ENCODE measurements around the gene CCDC116.
"Not testable (repeated sequence)": the region's sequence is repeated elsewhere in the genome, so short reads cannot be mapped to it uniquely, and the experiment has no call there.

Gene CCDC116

GRCh38 chr22:21611210-21611977 is 21.2 kb upstream of the CCDC116 start:
- FAIRE-seq, result no peak

- FAIRE-seq, result no peak
These were observed 19.7 kb upstream of the CCDC116 start for GRCh38 chr22:21612858-21613257.

GRCh38 chr22:21613553-21614233 is 18.9 kb upstream of the CCDC116 start:
- no peak for FAIRE-seq

GRCh38 chr22:21615731-21616130 is 16.8 kb upstream of the CCDC116 start:
- FAIRE-seq, result no peak

- FAIRE-seq, result not testable (repeated sequence)
These were observed 15.2 kb upstream of the CCDC116 start for GRCh38 chr22:21617337-21617736.

- FAIRE-seq, result no peak
These were observed 11.5 kb upstream of the CCDC116 start for GRCh38 chr22:21621025-21621424.

- no peak for FAIRE-seq
These were observed 10.3 kb upstream of the CCDC116 start for GRCh38 chr22:21622011-21622918.

- no peak for FAIRE-seq
These were observed 9.5 kb upstream of the CCDC116 start for GRCh38 chr22:21622919-21623647.

GRCh38 chr22:21623648-21623970 is 9.0 kb upstream of the CCDC116 start:
- no peak for FAIRE-seq

GRCh38 chr22:21624120-21624879 is 8.3 kb upstream of the CCDC116 start:
- FAIRE-seq, result no peak

GRCh38 chr22:21624880-21625791 is 7.4 kb upstream of the CCDC116 start:
- FAIRE-seq, result no peak

- FAIRE-seq, result no peak
These were observed 6.4 kb upstream of the CCDC116 start for GRCh38 chr22:21626073-21626734.

GRCh38 chr22:21626735-21627469 is 5.7 kb upstream of the CCDC116 start:
- no peak for FAIRE-seq

GRCh38 chr22:21628386-21629254 is 3.9 kb upstream of the CCDC116 start:
- no peak for FAIRE-seq

- FAIRE-seq, result no peak
These were observed 3.1 kb upstream of the CCDC116 start, which contains the start of gene YDJC for GRCh38 chr22:21629255-21630149. YDJC (minus strand) TSS chr22:21630022; CDS start chr22:21630014, 8 bp downstream.

- no peak for FAIRE-seq
These were observed 1.5 kb upstream of the CCDC116 start for GRCh38 chr22:21631025-21631424.

GRCh38 chr22:21632931-21633330 is 371 bp downstream of the CCDC116 start:
- no peak for FAIRE-seq
